ENCODE results near the gene ACTRT2.

GRCh38 chr1:2973601-2974593 lies 47.4 kb upstream of the ACTRT2 start:
- TF ChIP-seq CTCF (IDR thresholded peaks at IDR 0.05) (no peak), POLR2A (IDR thresholded peaks at IDR 0.05) (no peak)

All from Peyer's patch (tissue), 4 donors.